HG03139 (cell line): ENCODE data around the gene CATSPERE.

Source experiments
- ATAC-seq: cut with Tn5 transposase; IDR thresholded peaks from one replicate; pipeline ENCODE4 v1.9.1; 2021; ENCODE audit not compliant: unreplicated experiment

The CATSPERE gene

DNA sequence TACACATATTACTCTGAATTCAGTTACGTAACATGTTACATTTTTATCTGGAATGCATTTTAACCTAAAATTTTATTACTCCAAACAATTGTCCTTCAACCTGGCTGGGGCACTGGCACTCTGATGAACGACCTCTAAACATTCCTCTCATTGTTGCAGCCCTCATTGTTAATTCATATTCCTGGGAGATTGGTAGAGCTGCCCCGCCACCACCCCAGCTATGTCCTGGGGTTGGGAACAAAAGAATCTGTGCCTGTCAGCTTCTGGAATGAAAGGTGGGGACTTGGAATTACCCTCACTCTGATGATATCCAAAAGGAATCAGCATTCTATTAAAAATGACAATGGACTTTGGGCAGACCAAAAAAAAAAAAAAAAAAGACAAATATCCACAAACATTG is 153.8 kb downstream of the CATSPERE start:
- ATAC-seq, result no peak

DNA sequence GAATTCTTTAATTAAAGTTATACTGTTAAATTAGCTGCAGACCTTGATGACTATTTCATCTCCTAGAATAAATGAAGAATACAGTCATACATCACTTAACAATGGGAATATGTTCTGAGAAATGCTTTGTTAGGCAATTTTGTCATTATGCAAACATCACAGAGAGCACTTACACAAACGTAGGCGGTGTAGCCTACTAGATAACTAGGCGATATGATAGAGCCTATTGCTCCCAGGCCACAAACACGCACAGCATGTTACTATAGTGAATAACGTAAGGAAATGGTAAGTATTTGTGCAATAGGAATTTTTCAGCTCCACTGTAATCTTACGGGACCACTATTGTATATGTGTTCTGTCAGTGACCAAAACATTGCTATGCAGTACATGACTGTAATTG is 154.2 kb downstream of the CATSPERE start:
- no peak for ATAC-seq

- no peak for ATAC-seq
Observed at GRCh38 chr1:244626709-244627108, 165.6 kb downstream of the CATSPERE start.

GRCh38 chr1:244628789-244629188 is 167.7 kb downstream of the CATSPERE start:
- no peak for ATAC-seq

- ATAC-seq, result no peak
Observed at GRCh38 chr1:244633140-244633539, 172.1 kb downstream of the CATSPERE start.

DNA sequence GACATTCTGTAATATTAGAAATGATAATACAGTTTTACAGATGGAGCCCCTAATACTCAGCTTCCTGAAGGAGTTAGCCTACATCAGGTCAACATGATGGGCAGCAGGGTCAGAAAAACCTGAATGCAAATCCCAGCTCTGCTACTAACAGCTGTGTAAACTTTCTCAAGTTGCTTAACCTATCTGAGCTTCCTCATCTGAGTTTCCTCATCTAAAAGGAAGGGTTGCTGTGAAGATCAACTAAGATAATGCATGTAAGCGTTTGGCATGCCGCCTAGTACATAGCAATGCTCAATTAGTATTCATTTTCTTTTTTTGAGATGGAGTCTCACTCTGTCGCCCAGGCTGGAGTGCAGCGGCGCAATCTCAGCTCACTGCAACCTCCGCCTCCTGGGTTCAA is 173.5 kb downstream of the CATSPERE start:
- no peak for ATAC-seq

DNA sequence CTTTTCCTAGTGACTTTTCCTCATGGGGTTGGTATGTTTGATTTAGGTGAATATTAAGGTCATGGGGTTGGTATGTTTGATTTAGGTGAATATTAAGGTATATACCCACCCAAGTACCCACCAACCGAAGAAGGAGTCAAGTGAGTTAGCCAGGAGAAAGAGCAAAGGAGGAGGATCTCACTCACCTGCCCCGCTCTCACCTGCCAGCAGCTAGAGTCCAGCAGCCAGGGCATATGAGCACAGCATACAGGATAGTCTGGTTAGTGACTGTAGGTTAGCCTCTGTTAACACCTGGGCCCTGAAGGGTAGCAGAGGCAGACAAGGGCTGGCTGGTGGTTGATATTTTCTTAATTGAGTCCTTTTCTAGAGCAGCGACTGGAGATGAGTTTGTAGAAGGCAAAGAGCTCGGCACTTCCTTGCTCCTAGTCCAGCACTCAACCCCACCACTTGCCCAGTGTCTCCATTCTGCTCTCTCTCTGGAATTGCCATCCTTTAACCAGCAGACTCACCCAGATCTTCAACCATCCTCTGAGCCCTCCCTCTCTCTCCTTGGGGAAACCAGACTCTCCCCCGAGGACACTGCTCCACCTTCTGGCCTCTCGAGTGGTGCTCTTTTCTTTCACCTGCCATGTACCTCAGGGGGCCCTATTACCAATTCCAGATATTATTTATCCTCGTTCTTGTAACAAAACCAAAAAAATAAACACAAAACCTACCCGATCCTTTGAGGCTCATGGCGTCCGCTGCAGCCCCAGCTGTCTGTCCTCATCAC is 175.6 kb downstream of the CATSPERE start:
- no peak for ATAC-seq

DNA sequence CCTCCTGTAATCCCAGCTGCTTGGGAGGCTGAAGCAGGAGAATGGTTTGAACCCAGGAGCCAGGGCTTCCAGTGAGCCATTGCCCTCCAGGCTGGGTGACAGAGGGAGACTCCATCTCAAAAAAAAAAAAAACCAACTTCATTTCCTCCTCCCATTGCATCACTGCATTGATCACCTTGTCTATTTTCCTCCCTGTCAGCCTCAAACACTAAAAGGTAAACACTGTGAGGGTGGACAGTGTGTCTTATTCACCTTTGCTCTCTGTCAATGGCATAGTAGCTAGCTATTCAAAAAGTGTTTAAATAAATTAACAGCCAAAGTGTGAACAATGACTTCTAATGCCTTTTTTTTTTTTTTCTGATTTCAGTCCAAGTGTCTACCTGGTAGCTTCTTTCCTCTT is 178.5 kb downstream of the CATSPERE start:
- ATAC-seq, result no peak

DNA sequence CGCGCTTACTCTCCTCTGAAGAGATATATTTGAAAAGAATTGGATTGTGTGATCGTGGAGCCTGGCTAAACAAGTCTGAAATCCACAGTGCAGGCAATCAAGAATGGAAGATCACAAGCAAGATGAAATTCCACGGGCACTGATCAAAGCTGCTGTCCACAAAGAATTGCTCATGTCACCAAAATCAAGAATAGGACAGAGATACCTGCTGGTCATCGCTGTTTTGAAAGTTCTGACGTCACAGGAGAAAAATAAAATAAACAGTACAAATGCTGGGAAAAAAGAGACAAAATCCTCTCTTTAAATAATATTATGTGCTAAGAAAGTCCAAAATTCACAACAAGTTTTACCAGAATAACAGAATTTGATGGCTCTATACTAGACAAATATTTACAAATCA is 179.8 kb downstream of the CATSPERE start:
- no peak for ATAC-seq

DNA sequence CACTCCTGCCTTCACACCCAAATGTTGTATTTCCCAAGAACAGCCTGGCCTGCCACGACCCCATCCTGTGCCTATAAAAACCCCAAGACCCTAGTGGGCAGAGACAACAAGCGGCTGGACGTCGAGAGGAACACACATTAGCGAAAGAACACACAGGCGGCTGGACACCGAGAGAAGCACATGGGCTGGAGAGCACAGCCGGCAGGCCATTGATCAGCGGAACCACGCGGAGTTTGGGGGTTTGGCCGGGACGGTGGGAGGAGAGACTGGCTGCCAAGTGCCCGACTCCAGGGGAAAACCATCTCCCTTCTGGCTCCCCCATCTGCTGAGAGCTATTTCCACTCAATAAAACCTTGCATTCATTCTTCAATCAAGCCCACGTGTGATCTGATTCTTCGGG is 181.5 kb downstream of the CATSPERE start:
- ATAC-seq, result no peak

GRCh38 chr1:244642988-244643387 is 181.9 kb downstream of the CATSPERE start:
- no peak for ATAC-seq

GRCh38 chr1:244645414-244645813 is 184.3 kb downstream of the CATSPERE start:
- no peak for ATAC-seq

DNA sequence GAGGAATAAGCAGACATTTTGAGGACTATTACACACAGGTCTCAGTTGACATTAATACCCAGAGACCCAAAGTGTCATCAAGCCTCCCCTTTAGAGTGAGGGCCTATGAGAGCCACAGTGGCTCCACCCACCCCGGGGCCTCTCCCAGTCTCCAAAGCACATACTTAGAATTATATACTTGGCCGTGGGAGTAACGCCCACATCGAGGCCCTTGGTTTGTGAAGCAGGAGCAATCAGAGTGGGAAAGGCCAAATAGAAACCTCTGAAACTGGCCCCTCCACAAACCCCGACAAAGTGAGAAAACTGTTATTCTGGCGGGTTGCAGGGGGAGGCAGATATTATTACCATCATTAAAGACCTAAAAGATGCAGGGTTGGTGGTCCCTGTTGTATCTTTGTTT is 184.8 kb downstream of the CATSPERE start:
- ATAC-seq, result no peak

DNA sequence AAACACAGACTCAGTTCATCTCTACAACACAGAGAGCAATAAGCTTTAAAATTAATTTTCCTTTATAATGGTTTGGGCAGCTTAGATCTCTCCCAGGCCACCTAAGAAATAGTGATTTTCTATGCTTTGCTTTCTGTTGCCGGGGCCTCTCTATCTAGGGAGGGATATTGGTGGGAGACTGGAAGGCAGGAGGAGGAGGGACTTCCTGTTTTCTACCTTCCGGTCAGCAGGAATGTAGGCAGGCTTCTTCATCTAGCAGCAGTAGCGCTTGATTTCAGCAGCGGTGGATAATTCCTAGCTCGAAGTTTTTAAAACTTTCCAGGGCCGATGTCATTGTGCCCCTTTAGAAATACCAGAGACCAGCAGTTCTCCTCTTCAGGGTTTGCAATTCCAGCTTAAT is 186.7 kb downstream of the CATSPERE start:
- no peak for ATAC-seq

DNA sequence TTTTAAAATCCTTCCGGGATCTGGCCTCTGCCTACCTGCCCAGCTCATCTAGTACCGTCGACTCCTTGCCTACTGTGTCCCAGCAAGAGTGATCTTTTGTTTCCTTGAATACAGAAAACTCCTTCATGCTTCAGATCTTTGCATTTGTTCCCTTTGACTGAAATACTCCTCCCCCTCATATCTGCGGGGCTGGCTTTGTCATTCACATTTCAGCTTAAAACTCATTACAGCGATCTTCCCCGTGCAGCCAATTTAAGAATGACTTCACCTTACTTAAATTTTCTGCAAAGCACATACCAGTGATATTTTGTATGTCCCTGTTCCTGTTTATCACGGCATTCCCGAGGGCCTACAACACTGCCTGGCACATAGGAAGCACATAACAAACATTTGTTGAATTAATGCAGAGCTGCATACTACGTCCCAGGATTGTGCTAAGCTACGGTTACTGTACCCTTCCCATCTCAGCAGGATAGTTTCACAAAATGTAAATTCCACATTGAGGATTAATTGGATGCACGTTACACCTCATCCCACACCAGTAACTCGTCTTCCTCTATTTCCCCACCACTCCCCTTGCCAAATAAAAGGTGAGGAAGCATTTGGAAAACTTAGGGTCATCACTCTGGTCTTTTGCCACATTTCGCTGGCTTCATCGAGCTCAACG is 191.0 kb downstream of the CATSPERE start:
- no peak for ATAC-seq

GRCh38 chr1:244652623-244653438 is 191.8 kb downstream of the CATSPERE start, which contains the start of gene DESI2:
DESI2 (plus strand) TSS chr1:244653126; CDS start chr1:244653314, 188 bp downstream.
- ATAC-seq, result peak; percentile 96

DNA sequence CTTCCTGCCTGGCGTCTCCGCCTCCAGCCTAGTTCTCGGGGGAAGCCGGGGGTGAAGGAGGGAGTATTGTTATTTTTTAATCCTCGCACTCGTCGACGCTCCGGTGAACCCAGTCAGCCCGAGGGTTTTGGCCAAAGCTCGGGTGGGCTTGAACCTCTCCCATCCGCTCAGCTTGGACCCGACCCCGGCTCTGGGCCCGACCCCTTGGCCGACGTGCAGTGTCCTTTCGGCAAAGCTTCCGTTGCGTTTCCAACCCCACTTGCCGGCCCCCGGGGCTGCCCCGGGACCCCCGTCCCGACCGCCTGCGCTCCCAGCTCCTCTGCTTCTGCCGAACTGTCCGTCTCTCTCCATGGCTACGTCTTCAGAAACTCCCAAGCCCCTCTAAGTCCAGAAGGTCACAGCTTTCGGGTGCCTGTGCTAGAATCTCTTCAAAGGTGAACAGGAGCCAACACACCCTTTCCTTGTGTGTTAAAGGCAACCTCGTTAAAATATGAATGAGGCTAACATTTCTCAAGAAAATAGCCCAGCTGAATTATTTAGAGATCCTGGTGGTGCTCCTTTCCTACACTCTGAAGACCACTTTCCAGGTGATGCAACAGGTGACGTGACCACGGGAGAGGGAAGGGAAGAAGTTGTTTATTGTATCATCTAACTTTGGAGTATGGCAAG is 192.5 kb downstream of the CATSPERE start:
- ATAC-seq, result no peak

DNA sequence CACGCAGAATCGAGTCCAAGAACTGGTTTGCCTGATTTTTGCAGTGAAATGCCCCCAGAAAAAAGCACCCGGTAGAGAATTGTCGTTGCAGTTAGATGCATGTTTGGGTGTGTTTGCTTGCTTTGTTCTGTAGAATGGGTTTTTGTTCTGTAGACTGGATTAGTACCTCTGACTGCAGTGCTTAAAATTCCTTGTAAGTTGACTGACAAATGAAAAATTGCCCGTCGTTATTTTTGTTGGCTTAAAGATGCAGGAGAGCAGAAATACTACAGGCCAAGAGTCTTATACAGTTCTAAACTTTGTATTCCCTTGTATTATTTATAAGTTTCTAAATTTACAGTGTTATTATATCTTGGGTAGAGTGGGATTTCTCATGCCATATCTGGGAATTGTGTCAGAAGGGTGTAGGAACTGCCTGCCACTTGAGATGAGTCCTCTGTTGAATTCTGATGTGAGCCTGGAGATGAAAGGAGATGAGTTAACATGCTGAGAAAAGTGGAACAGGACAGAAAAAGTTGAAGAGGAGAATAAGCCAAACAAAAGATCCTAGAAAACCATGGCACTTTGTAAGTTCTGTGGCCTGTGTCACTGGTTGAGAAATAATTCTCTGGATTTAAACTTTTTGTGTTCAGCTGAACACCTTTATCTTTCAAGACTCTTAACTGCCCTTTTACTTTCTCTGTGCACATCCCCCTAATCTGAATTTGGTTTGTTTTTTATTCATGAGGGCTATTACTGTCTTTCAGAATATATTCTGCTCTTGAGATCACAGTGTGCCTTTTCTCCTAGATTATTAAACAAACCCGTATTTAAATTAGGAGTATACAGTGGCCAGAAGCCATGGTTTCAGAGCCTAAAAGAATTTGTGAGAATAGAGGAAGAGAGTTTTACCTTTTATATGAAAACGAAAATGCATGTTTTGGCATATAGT is 193.3 kb downstream of the CATSPERE start:
- no peak for ATAC-seq

GRCh38 chr1:244655186-244655585 is 194.1 kb downstream of the CATSPERE start:
- no peak for ATAC-seq

DNA sequence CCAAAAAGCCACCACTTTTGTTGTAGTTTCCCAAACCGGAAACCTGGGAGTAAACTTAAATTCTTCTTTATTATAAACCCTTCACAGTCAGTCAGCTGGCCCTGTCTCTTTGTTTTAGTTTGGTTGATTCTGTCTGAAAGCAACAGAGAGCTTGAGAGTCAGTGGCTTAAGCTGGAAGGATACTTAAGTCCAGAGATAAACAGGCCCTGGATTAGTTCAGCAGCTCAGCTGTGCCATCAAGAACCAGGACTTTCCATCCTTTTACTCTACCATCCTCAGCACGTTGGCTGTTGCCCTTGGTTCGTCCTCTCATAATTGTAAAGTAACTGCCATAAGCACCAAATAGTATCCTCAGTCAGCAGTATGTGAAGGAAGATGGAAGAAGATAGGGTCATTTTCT is 196.3 kb downstream of the CATSPERE start:
- ATAC-seq, result no peak
